Stomach (tissue), 4 donors: ENCODE measurements around the gene ERC2.

Source experiments
- POLR2A ChIP-seq, 4 donors: fragments of 450-650 bp; IDR thresholded peaks; one replicate each; pipeline ENCODE4 v1.6.1; 2016; ENCODE audit warnings: antibody characterized with exemption in 4 of 4, control low read depth in 2 of 4, mild to moderate bottlenecking in 1 of 4, moderate library complexity in 1 of 4
- POLR2AphosphoS5 ChIP-seq, 3 donors: sonication (generic); formaldehyde crosslinking; IDR thresholded peaks; one replicate each; pipeline ENCODE4 v1.6.1; 2016; ENCODE audit warnings: antibody characterized with exemption in 3 of 3
- TF ChIP-seq, protein P1 (sequence below), 7 experiments: fragments of 450-650 bp in 4 of 7; fragments of 200-600 bp in 3 of 7; sonication (generic) in 3 of 7; IDR thresholded peaks; one replicate each; pipeline ENCODE4 v1.5.1; 2016 to 2019; ENCODE audit warnings: antibody characterized with exemption in 7 of 7, control low read depth in 2 of 7, mild to moderate bottlenecking in 1 of 7

DNA sequence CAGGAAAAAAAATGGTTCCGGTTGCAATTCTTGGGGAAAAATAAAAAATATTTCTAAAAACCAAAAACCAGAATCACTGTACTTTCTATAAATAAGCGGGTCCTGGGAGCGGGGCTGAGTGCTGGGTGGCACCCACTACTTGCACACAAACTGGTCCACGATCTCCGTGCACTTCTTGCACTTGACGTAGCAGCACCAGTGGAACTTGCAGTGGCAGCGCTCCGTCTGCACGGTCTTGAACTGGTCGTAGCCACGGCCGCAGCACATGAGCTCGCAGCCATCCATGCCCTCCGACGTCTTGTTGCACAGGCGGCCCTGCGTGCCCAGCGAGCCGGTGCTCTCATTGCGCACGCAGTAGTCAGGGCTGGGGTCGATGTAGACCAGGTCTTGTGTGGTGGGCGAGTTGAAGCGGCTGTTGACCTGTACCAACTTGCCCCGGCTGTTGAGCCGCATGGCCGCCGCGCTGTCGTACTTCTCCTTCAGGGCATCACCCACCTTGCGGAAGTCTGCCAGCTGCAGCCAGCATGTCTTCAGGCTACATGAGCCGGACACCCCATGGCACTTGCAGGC, 998.2 kb downstream of the ERC2 start:
- TF ChIP-seq, protein P1, sequence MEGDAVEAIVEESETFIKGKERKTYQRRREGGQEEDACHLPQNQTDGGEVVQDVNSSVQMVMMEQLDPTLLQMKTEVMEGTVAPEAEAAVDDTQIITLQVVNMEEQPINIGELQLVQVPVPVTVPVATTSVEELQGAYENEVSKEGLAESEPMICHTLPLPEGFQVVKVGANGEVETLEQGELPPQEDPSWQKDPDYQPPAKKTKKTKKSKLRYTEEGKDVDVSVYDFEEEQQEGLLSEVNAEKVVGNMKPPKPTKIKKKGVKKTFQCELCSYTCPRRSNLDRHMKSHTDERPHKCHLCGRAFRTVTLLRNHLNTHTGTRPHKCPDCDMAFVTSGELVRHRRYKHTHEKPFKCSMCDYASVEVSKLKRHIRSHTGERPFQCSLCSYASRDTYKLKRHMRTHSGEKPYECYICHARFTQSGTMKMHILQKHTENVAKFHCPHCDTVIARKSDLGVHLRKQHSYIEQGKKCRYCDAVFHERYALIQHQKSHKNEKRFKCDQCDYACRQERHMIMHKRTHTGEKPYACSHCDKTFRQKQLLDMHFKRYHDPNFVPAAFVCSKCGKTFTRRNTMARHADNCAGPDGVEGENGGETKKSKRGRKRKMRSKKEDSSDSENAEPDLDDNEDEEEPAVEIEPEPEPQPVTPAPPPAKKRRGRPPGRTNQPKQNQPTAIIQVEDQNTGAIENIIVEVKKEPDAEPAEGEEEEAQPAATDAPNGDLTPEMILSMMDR (IDR thresholded peaks at IDR 0.05) = no peak
- no peak for TF ChIP-seq POLR2A (IDR thresholded peaks at IDR 0.05)
- TF ChIP-seq POLR2AphosphoS5 (IDR thresholded peaks at IDR 0.05) = no peak
